G401 (cell line): Measurements from ENCODE around the gene KRT17. TPM values are rescaled to one million over a fixed set of nuclear protein-coding genes. Genes with fewer than 3 reads are reported as not detected.
A peak's percentile ranks its signal among the peaks of the same experiment; 100 is the strongest.
"Not testable (repeated sequence)": the region's sequence is repeated elsewhere in the genome, so short reads cannot be mapped to it uniquely, and the experiment has no call there.

Experiments
- DNase-seq: peaks from one replicate; pipeline ENCODE4 v3.0.0-alpha.2; 2015; ENCODE audit warnings: low spot score
- in situ Hi-C: cut with HindIII; loops from 2 replicates; pipeline ENCODE4 v1.10.0; 2016; ENCODE audit warnings: low sequenced_read_pairs, mixed read lengths
- total RNA-seq: library from RNA; depleted of rRNA; stranded (reverse); fragments of >200 nt; shearing (Covaris generic); gene quantifications from 2 replicates; pipeline ENCODE4 v1.2.3, GENCODE V29; 2014; rRNA removed

KRT17 gene
- total RNA-seq, 1 experiment from 2014 or later: not detected

GRCh38 chr17:41582061-41582968 is 42.1 kb downstream of the KRT17 start:
- DNase-seq, in situ Hi-C loops: not testable (repeated sequence)

- in situ Hi-C loops: no loop called here
Measured at GRCh38 chr17:41581366-41582060, 42.9 kb downstream of the KRT17 start.

GRCh38 chr17:41580687-41581365 is 43.5 kb downstream of the KRT17 start:
- no peak for DNase-seq
- in situ Hi-C loops: no loop called here

More at GRCh38 chr17:41581366-41582060, 42.9 kb downstream of the KRT17 start:
- DNase-seq: no peak

- no peak for DNase-seq
- in situ Hi-C loops: no loop called here
Measured at GRCh38 chr17:41580244-41580575, 44.2 kb downstream of the KRT17 start.

- peak; percentile 49 for DNase-seq
- in situ Hi-C loops: no loop called here
Measured at GRCh38 chr17:41579484-41580243, 44.7 kb downstream of the KRT17 start.

GRCh38 chr17:41578971-41579370 is 45.4 kb downstream of the KRT17 start:
- in situ Hi-C loops: no loop called here
- DNase-seq: no peak

- no peak for DNase-seq
- in situ Hi-C loops: no loop called here
Measured at GRCh38 chr17:41578538-41578937, 45.8 kb downstream of the KRT17 start.

- DNase-seq, in situ Hi-C loops: not testable (repeated sequence)
Measured at GRCh38 chr17:41576740-41577139, 47.6 kb downstream of the KRT17 start.

GRCh38 chr17:41575336-41575735 is 49.0 kb downstream of the KRT17 start:
- DNase-seq: no peak
- in situ Hi-C loops: no loop called here

GRCh38 chr17:41571561-41572434 is 52.6 kb downstream of the KRT17 start, which contains the start of gene KRT9:
Gene KRT9, minus strand, starts transcription at chr17:41572059. Its CDS starts 67 bp downstream, at chr17:41571992.
- DNase-seq: no peak
- in situ Hi-C loops: no loop called here

Other genes starting within 250 kb of the KRT17 start
- not detected in 2 replicates for gene KRT34, start 242.3 kb downstream of the KRT17 start, total RNA-seq
- not detected in 2 replicates for gene KRT31, start 227.0 kb downstream of the KRT17 start, total RNA-seq
- not detected in 2 replicates for gene KRT37, start 200.0 kb downstream of the KRT17 start, total RNA-seq
- gene KRT38, start 183.6 kb downstream of the KRT17 start, total RNA-seq: not detected in 2 replicates
- not detected in 2 replicates for gene KRT32, start 157.2 kb downstream of the KRT17 start, total RNA-seq
- not detected in 2 replicates for gene KRT35, start 143.4 kb downstream of the KRT17 start, total RNA-seq
- not detected in 2 replicates for gene KRT36, start 134.7 kb downstream of the KRT17 start, total RNA-seq
- gene KRT13, start 119.0 kb downstream of the KRT17 start, total RNA-seq: not detected in 2 replicates
- not detected in 2 replicates for gene KRT15, start 105.7 kb downstream of the KRT17 start, total RNA-seq
- gene KRT19, start 96.3 kb downstream of the KRT17 start, total RNA-seq: 7.8 TPM in 1 of 2 replicates, not detected in the other
- not detected in 2 replicates for gene KRT9, start 52.5 kb downstream of the KRT17 start, total RNA-seq
- not detected in 2 replicates for gene KRT14, start 37.7 kb downstream of the KRT17 start, total RNA-seq
- not detected in 2 replicates for gene KRT16, start 11.8 kb downstream of the KRT17 start, total RNA-seq
- gene EIF1, start 64.3 kb upstream of the KRT17 start, total RNA-seq: 18.0 and 39.6 TPM in 2 replicates
- not detected in 2 replicates for gene GAST, start 87.8 kb upstream of the KRT17 start, total RNA-seq
- gene HAP1, start 110.1 kb upstream of the KRT17 start, total RNA-seq: 1.1 and 1.6 TPM in 2 replicates
- 44.9 and 57.8 TPM in 2 replicates for gene JUP, start 162.1 kb upstream of the KRT17 start, total RNA-seq
- 30.5 and 40.4 TPM in 2 replicates for gene P3H4, start 187.4 kb upstream of the KRT17 start, total RNA-seq
- gene FKBP10, start 188.4 kb upstream of the KRT17 start, total RNA-seq: 207 and 220 TPM in 2 replicates
- gene NT5C3B, start 211.7 kb upstream of the KRT17 start, total RNA-seq: 75.8 and 77.8 TPM in 2 replicates
- gene KLHL10, start 213.2 kb upstream of the KRT17 start, total RNA-seq: not detected in 2 replicates
- gene KLHL11, start 240.8 kb upstream of the KRT17 start, total RNA-seq: 13.4 and 16.2 TPM in 2 replicates